HEK293T (cell line): ENCODE measurements around the gene MYH16.

Experiments used
- FOXA1 ChIP-seq: fragments of 450-650 bp; IDR thresholded peaks from 2 replicates; pipeline ENCODE4 v1.6.1; 2016; ENCODE audit warnings: mild to moderate bottlenecking
- FOXM1 ChIP-seq: fragments of 450-650 bp; IDR thresholded peaks from 2 replicates; pipeline ENCODE4 v1.6.1; 2017; ENCODE audit warnings: mild to moderate bottlenecking, borderline replicate concordance

DNA sequence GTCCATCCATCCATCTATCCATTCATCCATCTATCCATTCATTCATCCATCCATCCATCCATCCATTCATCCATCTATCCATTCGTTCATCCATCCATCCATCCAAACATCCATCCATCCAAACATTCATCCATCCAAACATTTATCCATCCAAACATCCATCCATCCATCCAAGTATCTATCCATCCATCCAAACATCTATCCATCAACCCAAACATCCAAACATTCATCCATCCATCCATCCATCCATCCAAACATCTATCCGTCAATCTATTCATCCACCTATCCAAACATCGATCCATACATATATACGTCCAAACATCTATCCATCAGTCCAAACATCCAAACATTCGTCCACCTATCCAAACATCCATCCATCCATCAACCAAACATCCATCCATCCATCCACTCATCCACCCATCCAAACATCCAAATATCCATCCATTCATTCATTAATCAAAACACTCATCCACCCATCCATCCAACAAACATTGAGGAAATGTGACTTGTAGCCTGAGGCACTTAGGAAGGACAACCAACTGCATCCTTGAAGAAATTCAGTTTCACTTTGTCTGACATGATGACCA is 28.8 kb upstream of the MYH16 start:
- TF ChIP-seq FOXM1, result no peak
- no peak for TF ChIP-seq FOXA1
